A549 (cell line): ENCODE results near the gene CEP85. TPM values are rescaled to one million over a fixed set of nuclear protein-coding genes. Genes with fewer than 3 reads are reported as not detected.

ENCODE experiments used
- ATAC-seq, 2 experiments: fragments of 200-7000 bp in 1 of 2; fragments of >200 bp in 1 of 2; cut with Nextera tagmentation in 1 of 2; cut with Tn5 transposase in 1 of 2; 3 replicates each; pipeline versions ENCODE4 v1.8.0 to v1.9.1; 2018 to 2020; ENCODE audit warnings: mild to moderate bottlenecking in 1 of 2, moderate library complexity in 1 of 2
- CTCF ChIA-PET: fragments of 300-600 bp; sonication (Branson Sonifier 250); formaldehyde crosslinking; extraction: SDS; loops from one replicate; lab custom pipeline; 2021; ENCODE audit warnings: antibody characterized with exemption, inconsistent platforms; lab: Yijun Ruan, JAX
- POLR2A ChIA-PET: fragments of 350-600 bp; formaldehyde crosslinking; extraction: SDS; loops from one replicate; lab custom pipeline; 2021; ENCODE audit warnings: antibody characterized with exemption, inconsistent platforms; lab: Yijun Ruan, JAX
- DNase-seq, 2 experiments: peaks; one replicate each; pipeline versions ENCODE4 v3.0.0 to v3.0.0-alpha.2; 2011 to 2016; ENCODE audit warnings: low read depth in 1 of 2, low spot score in 1 of 2
- FAIRE-seq: peaks from 2 replicates; lab custom pipeline; 2011; peaks lifted over from hg19 to GRCh38; lab: Jason Lieb, UNC
- H3K27ac ChIP-seq, 2 experiments: fragments of >200 bp; sonication (Bioruptor Twin); formaldehyde crosslinking; 3 replicates each; pipeline ENCODE4 v1.5.1; 2016 to 2017
- H3K4me1 ChIP-seq: fragments of >200 bp; sonication (Bioruptor Twin); formaldehyde crosslinking; 3 replicates; pipeline ENCODE4 v1.6.1; 2016
- H3K4me2 ChIP-seq: fragments of >200 bp; sonication (Bioruptor Twin); formaldehyde crosslinking; 3 replicates; pipeline ENCODE4 v1.6.1; 2016
- H3K4me3 ChIP-seq: fragments of >200 bp; sonication (Bioruptor Twin); formaldehyde crosslinking; 3 replicates; pipeline ENCODE4 v1.5.1; 2016
- H3K9me3 ChIP-seq: fragments of >200 bp; sonication (Bioruptor Twin); formaldehyde crosslinking; 3 replicates; pipeline ENCODE4 v1.6.1; 2016
- CEBPB ChIP-seq, 2 experiments: fragments of >200 bp in 1 of 2; sonication (Bioruptor Twin) in 1 of 2; formaldehyde crosslinking in 1 of 2; IDR thresholded peaks; 2 replicates each; pipeline ENCODE4 v1.6.1; 2012 to 2016
- CHD2 ChIP-seq: fragments of 150-350 bp; IDR thresholded peaks from 2 replicates; pipeline ENCODE4 v1.6.1; 2014; ENCODE audit warnings: low read length; ENCODE audit not compliant: partially characterized antibody
- CHD4 ChIP-seq: fragments of 200-600 bp; sonication (generic); IDR thresholded peaks from 2 replicates; pipeline ENCODE4 v1.6.1; 2016; ENCODE audit warnings: antibody characterized with exemption, mild to moderate bottlenecking, borderline replicate concordance
- CTCF ChIP-seq: fragments of >200 bp; sonication (Bioruptor Twin); formaldehyde crosslinking; IDR thresholded peaks from 3 replicates; pipeline ENCODE4 v1.5.1; 2016
- EHF ChIP-seq: fragments of 250-450 bp; sonication (Bioruptor Pico); IDR thresholded peaks from 2 replicates; pipeline ENCODE4 v1.5.0; 2020; ENCODE audit warnings: mild to moderate bottlenecking
- EHMT2 ChIP-seq: fragments of 200-600 bp; sonication (generic); IDR thresholded peaks from 2 replicates; pipeline ENCODE4 v1.6.1; 2016; ENCODE audit warnings: antibody characterized with exemption, low read depth, mild to moderate bottlenecking, moderate library complexity
- GATA3 ChIP-seq: IDR thresholded peaks from 2 replicates; pipeline ENCODE4 v1.6.1; 2012; ENCODE audit warnings: borderline replicate concordance
- HDAC2 ChIP-seq: fragments of 200-600 bp; sonication (generic); IDR thresholded peaks from 2 replicates; pipeline ENCODE4 v1.6.1; 2016
- HOXB13 ChIP-seq: fragments of 250-450 bp; sonication (Bioruptor Pico); IDR thresholded peaks from 2 replicates; pipeline ENCODE4 v1.5.0; 2020; ENCODE audit warnings: low read depth, mild to moderate bottlenecking, moderate library complexity
- JUNB ChIP-seq: fragments of >200 bp; sonication (Bioruptor Twin); formaldehyde crosslinking; IDR thresholded peaks from 2 replicates; pipeline ENCODE4 v1.6.1; 2016
- KDM5A ChIP-seq: fragments of 200-600 bp; sonication (generic); IDR thresholded peaks from 2 replicates; pipeline ENCODE4 v1.6.1; 2016; ENCODE audit warnings: antibody characterized with exemption, mild to moderate bottlenecking
- MAFK ChIP-seq: fragments of 450-650 bp; IDR thresholded peaks from 2 replicates; pipeline ENCODE4 v1.6.1; 2014; ENCODE audit not compliant: partially characterized antibody
- MAX ChIP-seq: IDR thresholded peaks from 2 replicates; pipeline ENCODE4 v1.6.1; 2012
- MAZ ChIP-seq: fragments of 150-350 bp; IDR thresholded peaks from 2 replicates; pipeline ENCODE4 v1.6.1; 2014; ENCODE audit warnings: antibody characterized with exemption, low read depth, low read length, borderline replicate concordance
- POLR2AphosphoS2 ChIP-seq: conservative IDR thresholded peaks from 2 replicates; pipeline ENCODE4 v1.6.1; 2012; ENCODE audit warnings: low read length, improper control_type of control experiment, inconsistent platforms
- RAD21 ChIP-seq, 2 experiments: fragments of >200 bp in 1 of 2; sonication (Bioruptor Twin) in 1 of 2; formaldehyde crosslinking in 1 of 2; IDR thresholded peaks in 1 of 2; conservative IDR thresholded peaks in 1 of 2; 2 replicates in 1 of 2; 3 replicates in 1 of 2; pipeline ENCODE4 v1.6.1; 2012 to 2018; ENCODE audit warnings: inconsistent platforms in 1 of 2
- RARB ChIP-seq: fragments of 250-450 bp; sonication (Bioruptor Pico); IDR thresholded peaks from 2 replicates; pipeline ENCODE4 v1.8.0; 2021; ENCODE audit warnings: mild to moderate bottlenecking, moderate library complexity
- RFX5 ChIP-seq: fragments of 450-650 bp; IDR thresholded peaks from 2 replicates; pipeline ENCODE4 v1.7.1; 2014; ENCODE audit warnings: antibody characterized with exemption, mild to moderate bottlenecking, moderate library complexity
- ZC3H11A ChIP-seq: fragments of 450-650 bp; IDR thresholded peaks from 2 replicates; pipeline ENCODE4 v1.6.1; 2014; ENCODE audit warnings: antibody characterized with exemption, mild to moderate bottlenecking
- ZSCAN20 ChIP-seq: fragments of 250-450 bp; sonication (Bioruptor Pico); IDR thresholded peaks from 2 replicates; pipeline ENCODE4 v1.8.0; 2022; ENCODE audit warnings: mild to moderate bottlenecking, moderate library complexity
- WGBS: methylation state at CpG from one replicate; pipeline ENCODE4 v1.1.6; 2017; ENCODE audit errors: missing lambda C conversion rate; 5-methylcytosine and 5-hydroxymethylcytosine counted together
- polyA plus RNA-seq, 4 experiments: library from polyadenylated mRNA; depleted of rRNA in 3 of 4; stranded (reverse); fragments of >200 nt; fragmentation: RNase III in 1 of 4; extraction: RNeasy Plus Mini Kit Qiagen cat#74134 plus additional on column Dnase treatment in 1 of 4; gene quantifications; 2 replicates in 3 of 4; 3 replicates in 1 of 4; pipeline ENCODE4 v1.2.3, GENCODE V29; 2011 to 2017
- TF ChIP-seq, protein P1 (sequence below): fragments of 200-600 bp; sonication (generic); IDR thresholded peaks from 2 replicates; pipeline ENCODE4 v1.6.1; 2016; ENCODE audit warnings: antibody characterized with exemption, mild to moderate bottlenecking, moderate library complexity

Gene CEP85
- polyA plus RNA-seq, 2 of the 4 experiments (the other 2 are of a cell fraction): 13.0 to 21.1 TPM

DNA sequence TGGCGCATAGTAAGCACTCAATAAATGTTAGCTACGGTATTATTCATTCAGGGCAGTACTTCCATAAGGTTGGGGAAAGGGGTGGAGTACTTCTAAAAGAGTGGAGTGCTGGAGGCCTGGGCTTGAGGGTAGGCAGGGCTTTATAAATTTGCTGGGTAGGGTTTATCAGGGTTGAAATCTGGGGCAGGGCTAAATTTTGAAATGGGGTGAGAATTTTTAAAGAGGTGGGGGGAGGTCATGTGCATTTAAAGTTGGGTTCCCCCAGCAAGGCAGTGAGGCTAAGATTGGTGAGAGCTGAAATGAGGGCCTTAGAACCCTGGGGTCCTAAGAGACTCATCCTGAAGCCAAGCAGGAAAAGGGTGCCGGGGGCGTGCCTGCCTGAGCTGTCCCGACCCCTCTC is 33.6 kb upstream of the CEP85 start:
- no peak for ATAC-seq
- TF ChIP-seq CHD2: no peak
- no peak for TF ChIP-seq CTCF
- no peak for TF ChIP-seq JUNB
- no peak for TF ChIP-seq RAD21 (conservative IDR thresholded peaks at IDR 0.05 in 1 of 2, IDR thresholded peaks at IDR 0.05 in 1 of 2)
- TF ChIP-seq CEBPB (IDR thresholded peaks at IDR 0.05): no peak
- TF ChIP-seq KDM5A: no peak
- TF ChIP-seq GATA3: no peak
- no peak for TF ChIP-seq MAFK
- Histone ChIP-seq H3K27ac (no peak overlapping the region), H3K4me1 (no peaks in the 10 kb centered on the region), H3K9me3 (no peaks in the 10 kb centered on the region), H3K4me2 (no peak overlapping the region), H3K4me3 (no peak overlapping the region)
- ChIA-PET CTCF (interaction anchor here (0.8 to 2.2 kb wide), 2 partner anchors 12 to 34 kb away, joined by 4 to 8 read pairs; partner anchors contain the start of gene CEP85), POLR2A (no interaction called here)
- WGBS: 76% methylated on average over 5 of the region's 5 CpGs
- no peak for FAIRE-seq
- DNase-seq: no peak

DNA sequence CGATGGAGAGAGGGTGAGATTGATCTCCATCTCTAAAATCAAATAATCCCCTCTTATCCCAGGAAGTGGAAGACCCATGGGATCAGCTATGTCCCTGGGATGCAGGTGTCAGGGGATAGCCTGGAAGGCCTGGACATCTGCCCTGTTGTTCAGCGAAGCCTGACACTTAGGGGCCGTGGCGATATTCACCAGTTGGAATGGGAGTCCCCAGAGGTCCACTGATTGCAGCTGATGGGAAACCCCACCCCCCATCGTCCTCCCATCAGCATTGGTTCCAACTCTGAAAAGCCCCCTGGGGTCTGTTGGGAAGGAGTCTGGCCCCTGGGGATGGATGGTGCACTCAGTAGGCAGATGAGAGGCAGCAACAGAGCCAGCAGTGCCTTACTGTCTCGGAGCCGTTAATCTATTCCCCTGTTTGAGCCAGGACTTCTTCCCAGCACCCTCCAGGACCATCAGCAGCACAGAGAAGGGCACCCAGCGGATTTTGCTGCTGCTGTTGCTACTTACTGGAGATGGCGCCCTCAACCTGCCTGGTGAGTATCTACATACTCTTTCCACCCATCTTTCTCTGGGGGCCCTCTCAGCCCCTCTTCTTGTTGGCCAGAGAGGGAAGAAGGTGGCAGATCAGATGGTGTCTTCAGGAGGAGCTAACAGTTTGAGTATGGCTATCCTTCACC is 30.2 kb upstream of the CEP85 start:
- ChIA-PET POLR2A (no interaction called here), CTCF (interaction anchor here (0.7 to 1.2 kb wide), 3 partner anchors 12 to 29 kb away, joined by 3 read pairs; partner anchors contain the start of gene CATSPER4)
- WGBS: 49% methylated on average over 7 of the region's 9 CpGs
- Histone ChIP-seq H3K4me2 (no peak overlapping the region), H3K4me1 (no peaks in the 10 kb centered on the region), H3K9me3 (no peaks in the 10 kb centered on the region), H3K27ac (no peak overlapping the region), H3K4me3 (no peak overlapping the region)
- FAIRE-seq: no peak
- TF ChIP-seq EHF (CRISPR knock-in tag) (no peak), MAZ (no peak), CTCF (no peak), RARB (CRISPR knock-in tag) (no peak), EHMT2 (no peak)
- TF ChIP-seq, all 56 proteins: peak for 0
- ATAC-seq (no peak), DNase-seq (no peak)

GRCh38 chr1:26210147-26210870 is 23.7 kb upstream of the CEP85 start:
- FAIRE-seq (no peak), ATAC-seq (no peak; a peak in 1 of 6 replicates), DNase-seq (no peak)
- TF ChIP-seq RFX5: no peak
- TF ChIP-seq POLR2AphosphoS2: no peak
- no peak for TF ChIP-seq CHD2
- TF ChIP-seq CEBPB (IDR thresholded peaks at IDR 0.05): no peak
- TF ChIP-seq ZSCAN20 (CRISPR knock-in tag): no peak
- TF ChIP-seq CHD4: no peak
- TF ChIP-seq HOXB13 (CRISPR knock-in tag): no peak
- TF ChIP-seq ZC3H11A: no peak
- TF ChIP-seq, protein P1, sequence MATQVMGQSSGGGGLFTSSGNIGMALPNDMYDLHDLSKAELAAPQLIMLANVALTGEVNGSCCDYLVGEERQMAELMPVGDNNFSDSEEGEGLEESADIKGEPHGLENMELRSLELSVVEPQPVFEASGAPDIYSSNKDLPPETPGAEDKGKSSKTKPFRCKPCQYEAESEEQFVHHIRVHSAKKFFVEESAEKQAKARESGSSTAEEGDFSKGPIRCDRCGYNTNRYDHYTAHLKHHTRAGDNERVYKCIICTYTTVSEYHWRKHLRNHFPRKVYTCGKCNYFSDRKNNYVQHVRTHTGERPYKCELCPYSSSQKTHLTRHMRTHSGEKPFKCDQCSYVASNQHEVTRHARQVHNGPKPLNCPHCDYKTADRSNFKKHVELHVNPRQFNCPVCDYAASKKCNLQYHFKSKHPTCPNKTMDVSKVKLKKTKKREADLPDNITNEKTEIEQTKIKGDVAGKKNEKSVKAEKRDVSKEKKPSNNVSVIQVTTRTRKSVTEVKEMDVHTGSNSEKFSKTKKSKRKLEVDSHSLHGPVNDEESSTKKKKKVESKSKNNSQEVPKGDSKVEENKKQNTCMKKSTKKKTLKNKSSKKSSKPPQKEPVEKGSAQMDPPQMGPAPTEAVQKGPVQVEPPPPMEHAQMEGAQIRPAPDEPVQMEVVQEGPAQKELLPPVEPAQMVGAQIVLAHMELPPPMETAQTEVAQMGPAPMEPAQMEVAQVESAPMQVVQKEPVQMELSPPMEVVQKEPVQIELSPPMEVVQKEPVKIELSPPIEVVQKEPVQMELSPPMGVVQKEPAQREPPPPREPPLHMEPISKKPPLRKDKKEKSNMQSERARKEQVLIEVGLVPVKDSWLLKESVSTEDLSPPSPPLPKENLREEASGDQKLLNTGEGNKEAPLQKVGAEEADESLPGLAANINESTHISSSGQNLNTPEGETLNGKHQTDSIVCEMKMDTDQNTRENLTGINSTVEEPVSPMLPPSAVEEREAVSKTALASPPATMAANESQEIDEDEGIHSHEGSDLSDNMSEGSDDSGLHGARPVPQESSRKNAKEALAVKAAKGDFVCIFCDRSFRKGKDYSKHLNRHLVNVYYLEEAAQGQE: no peak
- TF ChIP-seq MAX: no peak
- no peak for TF ChIP-seq HDAC2
- TF ChIP-seq RARB (CRISPR knock-in tag): no peak
- WGBS: 66% methylated on average over 5 of the region's 5 CpGs
- ChIA-PET POLR2A (no interaction called here), CTCF (interaction anchor here (1.4 to 2.9 kb wide), 4 partner anchors 17 to 65 kb away, joined by 4 to 9 read pairs (median 4); partner anchors contain the start of genes CEP85 and ZNF593)
- H3K4me3 ChIP-seq: no peak overlapping the region
- H3K4me2 ChIP-seq: no peak overlapping the region
- H3K9me3 ChIP-seq: no peaks in the 10 kb centered on the region
- H3K27ac ChIP-seq: no peak overlapping the region
- no peaks in the 10 kb centered on the region for H3K4me1 ChIP-seq
